A673 (cell line): ENCODE data around the gene PCDHGB5. TPM values are rescaled to one million over a fixed set of nuclear protein-coding genes. Genes with fewer than 3 reads are reported as not detected.
"Not testable (repeated sequence)": the region's sequence is repeated elsewhere in the genome, so short reads cannot be mapped to it uniquely, and the experiment has no call there.

Experiments used
- BruUV-seq: library from RNA; stranded (reverse); fragments of 400-500 nt; replicated peaks from 2 replicates; lab custom pipeline; 2021; lab: Mats Ljungman, UMichigan
- CTCF ChIA-PET: fragments of 300-600 bp; sonication (Branson Sonifier 250); formaldehyde crosslinking; loops from one replicate; lab custom pipeline; 2022; ENCODE audit warnings: antibody characterized with exemption; lab: Charles Lee
- POLR2A ChIA-PET: fragments of 300-600 bp; sonication (Branson Sonifier 250); formaldehyde crosslinking; loops from one replicate; lab custom pipeline; 2022; ENCODE audit warnings: antibody characterized with exemption; ENCODE audit not compliant: low non-redundant PET; lab: Charles Lee
- DNase-seq: peaks from one replicate; pipeline ENCODE4 v3.0.0-alpha.2; 2015; ENCODE audit warnings: low spot score
- H3K27ac ChIP-seq: fragments of 200-600 bp; sonication (generic); 2 replicates; pipeline ENCODE4 v1.5.1; 2016; ENCODE audit warnings: mixed run types, low read depth, mild to moderate bottlenecking, mixed read lengths, antibody characterized with exemption, low read length; ENCODE audit not compliant: poor library complexity, severe bottlenecking
- H3K27me3 ChIP-seq: fragments of 200-600 bp; sonication (generic); replicated peaks from 2 replicates; pipeline ENCODE4 v1.6.1; 2017; ENCODE audit warnings: mixed run types, low read depth, mild to moderate bottlenecking, mixed read lengths, antibody characterized with exemption, low read length; ENCODE audit not compliant: insufficient read depth, poor library complexity
- H3K36me3 ChIP-seq: fragments of 200-600 bp; sonication (generic); 2 replicates; pipeline ENCODE4 v1.6.1; 2016; ENCODE audit warnings: mixed run types, mild to moderate bottlenecking, mixed read lengths, antibody characterized with exemption, low read length; ENCODE audit not compliant: insufficient read depth, poor library complexity, severe bottlenecking
- H3K4me1 ChIP-seq: fragments of 200-600 bp; sonication (generic); 2 replicates; pipeline ENCODE4 v1.6.1; 2017; ENCODE audit warnings: mixed run types, mild to moderate bottlenecking, mixed read lengths, antibody characterized with exemption, low read length; ENCODE audit not compliant: insufficient read depth, poor library complexity, severe bottlenecking
- H3K4me3 ChIP-seq: fragments of 200-600 bp; sonication (generic); 2 replicates; pipeline ENCODE4 v1.5.1; 2016; ENCODE audit warnings: low read depth, mixed run types, mild to moderate bottlenecking, mixed read lengths, low read length; ENCODE audit not compliant: poor library complexity, severe bottlenecking
- H3K9me3 ChIP-seq: fragments of 200-600 bp; sonication (generic); 2 replicates; pipeline ENCODE4 v1.6.1; 2016; ENCODE audit warnings: mixed run types, low read depth, mild to moderate bottlenecking, mixed read lengths, antibody characterized with exemption, low read length; ENCODE audit not compliant: poor library complexity, severe bottlenecking
- CTCF ChIP-seq: fragments of 300-800, 200-600 bp; sonication (generic); conservative IDR thresholded peaks from 2 replicates; pipeline ENCODE4 v1.5.1; 2017; ENCODE audit warnings: low read depth, mild to moderate bottlenecking, antibody characterized with exemption, low read length, moderate library complexity, mixed read lengths
- EZH2 ChIP-seq: fragments of 200-600 bp; sonication (generic); IDR thresholded peaks from 2 replicates; pipeline ENCODE4 v1.6.1; 2017; ENCODE audit warnings: borderline replicate concordance, low read depth, mild to moderate bottlenecking, mixed read lengths, antibody characterized with exemption, low read length; ENCODE audit not compliant: poor library complexity, severe bottlenecking
- intact Hi-C: fragments of 100-400 bp; cut with micrococcal nuclease; formaldehyde crosslinking; loops from one replicate; pipeline ENCODE4 v1.10.0; 2022; ENCODE audit not compliant: unreplicated experiment
- total RNA-seq: library from RNA; stranded (reverse); gene quantifications from 2 replicates; pipeline ENCODE4 v1.2.3, GENCODE V29; 2021

The PCDHGB5 gene
- total RNA-seq, 1 experiment from 2014 or later: 43.3 TPM

GRCh38 chr5:141399555-141400258, 2.0 kb downstream of the PCDHGB5 start:
- ChIA-PET CTCF (no interaction called here), POLR2A (no interaction called here)
- no TSS peak for BruUV-seq
- Histone ChIP-seq H3K27ac (no peak overlapping the region), H3K27me3 (no peaks in the 10 kb centered on the region), H3K9me3 (peaks cover 62% of the 10 kb centered on the region), H3K4me3 (no peak overlapping the region), H3K36me3 (peaks cover 32% of the 10 kb centered on the region), H3K4me1 (no peaks in the 10 kb centered on the region)
- intact Hi-C loops: loop anchor here (5.0 kb wide), 1 partner anchor 123 kb away; no protein-coding TSS in a partner anchor
- DNase-seq: no peak
- TF ChIP-seq EZH2 (no peak), CTCF (no peak)

GRCh38 chr5:141402553-141403243, 5.0 kb downstream of the PCDHGB5 start, which contains the start of gene PCDHGA9:
Gene PCDHGA9, plus strand, starts transcription at chr5:141402778. Its CDS starts 175 bp downstream, at chr5:141402953.
- Histone ChIP-seq H3K27me3 (no peaks in the 10 kb centered on the region), H3K27ac (no peak within 1 kb of the TSS), H3K4me3 (no peak within 1 kb of the TSS), H3K4me1 (no peaks in the 10 kb centered on the region), H3K36me3 (peaks cover 44% of the 10 kb centered on the region), H3K9me3 (peaks cover 81% of the 10 kb centered on the region)
- ChIA-PET POLR2A (no interaction called here), CTCF (no interaction called here)
- peak; percentile 25 for DNase-seq
- intact Hi-C loops: no loop called here
- TF ChIP-seq CTCF: peak; percentile 28; the same call in 1 of the 2 replicates
- no peak for TF ChIP-seq EZH2
- no TSS peak for BruUV-seq

- Histone ChIP-seq H3K4me3 (no peak overlapping the region), H3K27me3 (no peaks in the 10 kb centered on the region), H3K9me3 (peaks cover 83% of the 10 kb centered on the region), H3K36me3 (peaks cover 45% of the 10 kb centered on the region), H3K27ac (no peak overlapping the region), H3K4me1 (no peaks in the 10 kb centered on the region)
- POLR2A ChIA-PET: no interaction called here
- no peak for DNase-seq
- BruUV-seq: no TSS peak
- CTCF ChIA-PET: no interaction called here
- intact Hi-C loops: no loop called here
- TF ChIP-seq CTCF: no peak
- TF ChIP-seq EZH2: no peak
These were observed 5.6 kb downstream of the PCDHGB5 start for GRCh38 chr5:141403387-141403786.

- H3K4me3 ChIP-seq, DNase-seq, POLR2A ChIA-PET, intact Hi-C loops, H3K27me3 ChIP-seq, H3K4me1 ChIP-seq, H3K27ac ChIP-seq, BruUV-seq, CTCF ChIA-PET: not testable (repeated sequence)
- Histone ChIP-seq H3K9me3 (peaks cover 81% of the 10 kb centered on the region), H3K36me3 (peaks cover 48% of the 10 kb centered on the region)
These were observed 10.2 kb downstream of the PCDHGB5 start, which contains the start of gene PCDHGB6 for GRCh38 chr5:141407790-141408505. Gene PCDHGB6, plus strand, starts transcription at chr5:141408021. Its CDS starts 182 bp downstream, at chr5:141408203.
